K562 (cell line): Measurements from ENCODE around the gene TGFB1I1. TPM values are rescaled to one million over a fixed set of nuclear protein-coding genes. Genes with fewer than 3 reads are reported as not detected.

Experiments used
- ELK1 ChIP-seq: sonication (generic); formaldehyde crosslinking; IDR thresholded peaks from 2 replicates; pipeline ENCODE4 v1.8.1; 2022; ENCODE audit warnings: missing genetic modification reagents
- FOXK2 ChIP-seq, 2 experiments: fragments of 450-650 bp; IDR thresholded peaks in 1 of 2; conservative IDR thresholded peaks in 1 of 2; 2 replicates each; pipeline ENCODE4 v1.6.1; 2016; ENCODE audit warnings: low read depth in 2 of 2, mild to moderate bottlenecking in 1 of 2
- GABPB2 ChIP-seq: fragments of 250-450 bp; sonication (Bioruptor Pico); conservative IDR thresholded peaks from 2 replicates; pipeline ENCODE4 v1.5.1; 2021; ENCODE audit warnings: mild to moderate bottlenecking
- HNRNPLL ChIP-seq: fragments of 200-400 bp; formaldehyde crosslinking; IDR thresholded peaks from 2 replicates; pipeline ENCODE4 v1.6.1; 2017; ENCODE audit warnings: low read length, low read depth, mild to moderate bottlenecking; ENCODE audit not compliant: poor library complexity, severe bottlenecking
- MTA1 ChIP-seq: fragments of 450-650 bp; IDR thresholded peaks from 2 replicates; pipeline ENCODE4 v1.6.1; 2017; ENCODE audit warnings: borderline replicate concordance
- POLR2A ChIP-seq: fragments of 450-650 bp; conservative IDR thresholded peaks from 2 replicates; pipeline ENCODE4 v1.6.1; 2016
- PPARD ChIP-seq: fragments of 250-450 bp; sonication (Bioruptor Pico); IDR thresholded peaks from 2 replicates; pipeline ENCODE4 v1.8.0; 2022; ENCODE audit warnings: inconsistent platforms, mild to moderate bottlenecking, moderate library complexity
- RBM34 ChIP-seq: fragments of 200-400 bp; formaldehyde crosslinking; IDR thresholded peaks from 2 replicates; pipeline ENCODE4 v1.6.1; 2018; ENCODE audit warnings: low read length, borderline replicate concordance; ENCODE audit not compliant: insufficient read depth
- RERE ChIP-seq: sonication (generic); formaldehyde crosslinking; IDR thresholded peaks from 2 replicates; pipeline ENCODE4 v1.8.0; 2023; ENCODE audit warnings: missing genetic modification reagents, mild to moderate bottlenecking, borderline replicate concordance
- TCF7L2 ChIP-seq: fragments of 150-350 bp; IDR thresholded peaks from 2 replicates; pipeline ENCODE4 v1.6.1; 2016; ENCODE audit warnings: low read depth, mild to moderate bottlenecking, low read length, moderate library complexity
- ZFP1 ChIP-seq: fragments of 450-650 bp; formaldehyde crosslinking; IDR thresholded peaks from 2 replicates; pipeline ENCODE4 v1.4.0; 2020; ENCODE audit warnings: mild to moderate bottlenecking, mixed read lengths
- ZFPM2 ChIP-seq: fragments of 250-450 bp; sonication (Bioruptor Pico); IDR thresholded peaks from 2 replicates; pipeline ENCODE4 v1.5.1; 2022; ENCODE audit warnings: mild to moderate bottlenecking
- ZNF143 ChIP-seq: sonication (generic); formaldehyde crosslinking; IDR thresholded peaks from 2 replicates; pipeline ENCODE4 v1.9.0; 2022; ENCODE audit warnings: mild to moderate bottlenecking, missing genetic modification reagents
- ZNF41 ChIP-seq: fragments of 250-450 bp; sonication (Bioruptor Pico); conservative IDR thresholded peaks from 2 replicates; pipeline ENCODE4 v1.4.0; 2020; ENCODE audit warnings: mild to moderate bottlenecking
- ZNF586 ChIP-seq: fragments of 450-650 bp; formaldehyde crosslinking; conservative IDR thresholded peaks from 2 replicates; pipeline ENCODE4 v1.4.0; 2020; ENCODE audit warnings: mild to moderate bottlenecking, moderate library complexity
- polyA plus RNA-seq, 8 experiments: library from polyadenylated mRNA; depleted of rRNA in 4 of 8; stranded (reverse) in 5 of 8; unstranded in 3 of 8; fragments of >200 nt; fragmentation: Nextera tagmentation in 2 of 8; fragmentation: Illumina TruSeq in 1 of 8; extraction: Ambion mirVana in 2 of 8; extraction: Trizol in 1 of 8; gene quantifications; 2 replicates each; pipeline versions ENCODE4 v1.2.1 to v1.2.3, GENCODE V29; 2011 to 2014; ENCODE audit warnings: inconsistent platforms in 1 of 8, missing spikeins in 1 of 8
- total RNA-seq, 7 experiments: library from RNA; depleted of rRNA in 6 of 7; stranded (reverse); fragments of >200 nt in 6 of 7; fragmentation: Illumina TruSeq in 2 of 7; extraction: Trizol in 2 of 7; gene quantifications; 2 replicates each; pipeline versions ENCODE4 v1.2.1 to v1.2.3, GENCODE V29; 2011 to 2021; ENCODE audit warnings: low replicate concordance in 1 of 7
- TF ChIP-seq, protein P1 (sequence below): fragments of 450-650 bp; formaldehyde crosslinking; IDR thresholded peaks from 2 replicates; pipeline ENCODE4 v1.4.0; 2022; ENCODE audit warnings: missing genetic modification characterization

Gene TGFB1I1
- total and polyA plus RNA-seq, 9 of the 15 experiments (the other 6 are each of a cell fraction or from before 2014, with no cell fraction given) = 0.04 to 0.91 (median 0.19) TPM

DNA sequence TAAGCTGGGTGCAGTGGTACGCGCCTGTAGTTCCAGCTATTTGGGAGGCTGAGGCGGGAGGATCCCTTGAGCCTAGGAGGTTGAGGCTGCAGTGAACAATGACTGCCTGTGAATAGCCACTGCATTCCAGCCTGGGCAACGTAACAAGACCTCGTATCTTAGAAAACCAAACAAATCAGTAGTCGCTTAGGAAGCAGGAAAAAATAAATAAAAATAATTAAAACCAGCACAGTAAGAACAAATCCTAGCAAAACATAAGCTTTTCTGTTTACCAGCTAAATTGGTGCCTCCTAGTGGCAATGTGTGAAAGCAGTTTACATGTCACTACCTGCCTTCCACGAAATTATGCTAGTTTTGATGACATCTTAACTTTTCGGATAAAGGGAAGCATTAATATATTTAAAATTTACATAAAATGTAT is 11.4 kb upstream of the TGFB1I1 start (continued):
- no peak for TF ChIP-seq PPARD (CRISPR knock-in tag)
- TF ChIP-seq ZFPM2 = no peak
- TF ChIP-seq ZFP1 (CRISPR knock-in tag) = 0 out of 2 replicates have a peak, but pooled peaks have one; percentile 18
- TF ChIP-seq RBM34 = no peak
- TF ChIP-seq POLR2A = no peak
- TF ChIP-seq ZNF143 = no peak
- no peak for TF ChIP-seq RERE
- TF ChIP-seq TCF7L2 = no peak
- no peak for TF ChIP-seq ZNF41 (CRISPR knock-in tag)
- peak in 1 of 2 experiments; percentile 57; a peak in 1 of 4 replicates for TF ChIP-seq FOXK2 (conservative IDR thresholded peaks at IDR 0.05 in 1 of 2, IDR thresholded peaks at IDR 0.05 in 1 of 2; ENCODE audit: low read depth in 2 of 2)
- no peak for TF ChIP-seq HNRNPLL
- TF ChIP-seq, protein P1, sequence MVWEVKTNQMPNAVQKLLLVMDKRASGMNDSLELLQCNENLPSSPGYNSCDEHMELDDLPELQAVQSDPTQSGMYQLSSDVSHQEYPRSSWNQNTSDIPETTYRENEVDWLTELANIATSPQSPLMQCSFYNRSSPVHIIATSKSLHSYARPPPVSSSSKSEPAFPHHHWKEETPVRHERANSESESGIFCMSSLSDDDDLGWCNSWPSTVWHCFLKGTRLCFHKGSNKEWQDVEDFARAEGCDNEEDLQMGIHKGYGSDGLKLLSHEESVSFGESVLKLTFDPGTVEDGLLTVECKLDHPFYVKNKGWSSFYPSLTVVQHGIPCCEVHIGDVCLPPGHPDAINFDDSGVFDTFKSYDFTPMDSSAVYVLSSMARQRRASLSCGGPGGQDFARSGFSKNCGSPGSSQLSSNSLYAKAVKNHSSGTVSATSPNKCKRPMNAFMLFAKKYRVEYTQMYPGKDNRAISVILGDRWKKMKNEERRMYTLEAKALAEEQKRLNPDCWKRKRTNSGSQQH = no peak
- no peak for TF ChIP-seq ELK1 (CRISPR knock-in tag)
- no peak for TF ChIP-seq MTA1
- TF ChIP-seq ZNF586 (CRISPR knock-in tag) = no peak
- TF ChIP-seq GABPB2 = no peak
